Measurements from ENCODE around the gene KATNAL2. TPM values are rescaled to one million over a fixed set of nuclear protein-coding genes. Genes with fewer than 3 reads are reported as not detected.

Gene KATNAL2
- polyA plus RNA-seq, 2 of the 4 experiments (the other 2 are of a cell fraction): 4.0 to 5.4 TPM

DNA sequence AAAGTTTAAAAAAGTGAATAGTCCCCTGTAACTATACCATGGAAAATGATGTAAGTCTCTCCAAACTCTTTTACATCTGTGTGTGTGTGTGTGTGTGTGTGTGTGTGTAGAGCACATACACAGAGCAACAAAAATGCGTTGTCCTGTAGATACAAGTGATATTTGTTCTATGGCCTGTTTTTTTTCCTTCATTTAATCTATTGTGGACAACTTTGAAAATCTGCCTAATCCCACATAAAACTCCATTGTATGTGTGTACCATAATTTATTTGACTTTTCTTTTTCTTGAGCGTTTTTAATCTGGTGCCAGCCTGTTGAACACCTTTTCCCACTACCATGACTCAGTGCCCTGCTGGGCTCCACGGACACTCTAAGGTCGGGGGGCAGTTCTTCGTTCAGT lies 170.3 kb downstream of the KATNAL2 start:
- WGBS (ENCODE audit: missing lambda C conversion rate): 82% methylated on average over 5 of the region's 5 CpGs
- FAIRE-seq: no peak
- POLR2A ChIA-PET: no interaction called here
- no peak overlapping the region for H3K4me3 ChIP-seq
- H3K4me1 ChIP-seq: no peaks in the 10 kb centered on the region
- no peak overlapping the region for H3K4me2 ChIP-seq
- CTCF ChIA-PET: no interaction called here
- no peaks in the 10 kb centered on the region for H3K9me3 ChIP-seq
- ATAC-seq: no peak
- DNase-seq (ENCODE audit: low read depth in 1 of 2, low spot score in 1 of 2): no peak
- H3K27ac ChIP-seq: no peak overlapping the region
- TF ChIP-seq NR3C1 (IDR thresholded peaks at IDR 0.05): no peak
- TF ChIP-seq EHF (CRISPR knock-in tag; IDR thresholded peaks at IDR 0.05): no peak

DNA sequence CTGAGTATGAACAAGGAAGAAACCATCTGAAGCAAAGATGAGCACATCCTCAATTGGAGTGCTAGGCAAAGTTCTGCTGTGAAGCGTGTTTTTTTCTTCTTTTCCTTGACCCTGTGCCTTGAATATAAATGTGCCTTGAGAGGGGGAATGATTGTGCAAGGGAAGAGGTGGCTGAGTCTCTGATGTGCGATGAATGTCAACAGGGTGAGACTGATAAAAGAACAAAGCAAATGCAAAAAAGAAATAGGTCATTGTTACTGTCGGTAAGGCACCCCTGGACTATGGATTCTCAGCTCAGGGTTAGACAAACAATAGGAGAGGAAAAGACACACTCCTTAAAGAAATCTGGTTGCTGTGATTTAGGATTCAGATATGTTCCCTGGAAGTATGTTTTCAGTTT lies 178.4 kb downstream of the KATNAL2 start:
- TF ChIP-seq HEYL (CRISPR knock-in tag; IDR thresholded peaks at IDR 0.05): no peak
- TF ChIP-seq BHLHE40 (IDR thresholded peaks at IDR 0.05; ENCODE audit: low read depth, low read length): no peak
- TF ChIP-seq HDAC2 (IDR thresholded peaks at IDR 0.05): no peak
- no peak for TF ChIP-seq RNF2 (IDR thresholded peaks at IDR 0.05; ENCODE audit: borderline replicate concordance, low read depth)
- DNase-seq (ENCODE audit: low read depth in 1 of 2, low spot score in 1 of 2) (no peak), ATAC-seq (no peak), FAIRE-seq (no peak)
- Histone ChIP-seq H3K4me2 (no peak overlapping the region), H3K4me1 (no peaks in the 10 kb centered on the region), H3K9me3 (no peaks in the 10 kb centered on the region), H3K4me3 (no peak overlapping the region), H3K27ac (no peak overlapping the region)
- POLR2A ChIA-PET: no interaction called here
- WGBS (ENCODE audit: missing lambda C conversion rate): 85% methylated on average over 3 of the region's 3 CpGs
- CTCF ChIA-PET: interaction anchor here (1.2 kb wide), 1 partner anchor 12 kb away, joined by 3 read pairs; no protein-coding TSS in a partner anchor

GRCh38 chr18:47100212-47100831 lies 182.9 kb downstream of the KATNAL2 start:
- ChIA-PET POLR2A (no interaction called here), CTCF (interaction anchor here (0.7 to 4.4 kb wide), 7 partner anchors 11 to 104 kb away, joined by 3 to 36 read pairs (median 5); no protein-coding TSS in a partner anchor)
- DNase-seq (ENCODE audit: low read depth in 1 of 2, low spot score in 1 of 2) (peak; percentile 22 to 31), FAIRE-seq (no peak), ATAC-seq (peak; percentile 77 to 86; a peak in 5 of 6 replicates)
- no peak overlapping the region for H3K4me3 ChIP-seq
- no peak overlapping the region for H3K4me2 ChIP-seq
- H3K27ac ChIP-seq: no peak overlapping the region
- 41% methylated on average over 9 of the region's 12 CpGs for WGBS (ENCODE audit: missing lambda C conversion rate)
- H3K9me3 ChIP-seq: no peaks in the 10 kb centered on the region
- H3K4me1 ChIP-seq: no peaks in the 10 kb centered on the region
- TF ChIP-seq HMGXB4 (CRISPR knock-in tag; IDR thresholded peaks at IDR 0.05; ENCODE audit: borderline replicate concordance) (no peak), ZFP36 (IDR thresholded peaks at IDR 0.05; ENCODE audit: borderline replicate concordance, partially characterized antibody) (no peak), ZNF302 (CRISPR knock-in tag; IDR thresholded peaks at IDR 0.05) (no peak), POLR2A (IDR thresholded peaks at IDR 0.05; ENCODE audit: low read length) (no peak), JUN (IDR thresholded peaks at IDR 0.05) (no peak), EP300 (IDR thresholded peaks at IDR 0.05) (no peak), HOXB5 (CRISPR knock-in tag; IDR thresholded peaks at IDR 0.05) (no peak), HES2 (IDR thresholded peaks at IDR 0.05) (no peak), CHD2 (IDR thresholded peaks at IDR 0.05; ENCODE audit: low read length, partially characterized antibody) (no peak), FOSL2 (IDR thresholded peaks at IDR 0.05) (no peak), FOSL2 (CRISPR knock-in tag; IDR thresholded peaks at IDR 0.05) (no peak), GATA3 (IDR thresholded peaks at IDR 0.05; ENCODE audit: borderline replicate concordance) (no peak), RAD21 (conservative IDR thresholded peaks at IDR 0.05 in 1 of 2, IDR thresholded peaks at IDR 0.05 in 1 of 2) (peak; percentile 63 to 64), KDM5A (IDR thresholded peaks at IDR 0.05) (no peak), BCL3 (IDR thresholded peaks at IDR 0.05) (no peak), ESRRA (IDR thresholded peaks at IDR 0.05; ENCODE audit: borderline replicate concordance, low read length) (no peak), MYC (IDR thresholded peaks at IDR 0.05; ENCODE audit: borderline replicate concordance, low read length) (no peak), FOSB (CRISPR knock-in tag; IDR thresholded peaks at IDR 0.05) (no peak), CEBPB (IDR thresholded peaks at IDR 0.05) (no peak), RFX5 (IDR thresholded peaks at IDR 0.05) (no peak), RARB (CRISPR knock-in tag; IDR thresholded peaks at IDR 0.05) (no peak), SMC3 (IDR thresholded peaks at IDR 0.05) (peak; percentile 42; the same call in 2 of the 3 replicates), FOXS1 (CRISPR knock-in tag; IDR thresholded peaks at IDR 0.05) (no peak), MAFK (IDR thresholded peaks at IDR 0.05; ENCODE audit: partially characterized antibody) (no peak)
- TF ChIP-seq, protein P1, sequence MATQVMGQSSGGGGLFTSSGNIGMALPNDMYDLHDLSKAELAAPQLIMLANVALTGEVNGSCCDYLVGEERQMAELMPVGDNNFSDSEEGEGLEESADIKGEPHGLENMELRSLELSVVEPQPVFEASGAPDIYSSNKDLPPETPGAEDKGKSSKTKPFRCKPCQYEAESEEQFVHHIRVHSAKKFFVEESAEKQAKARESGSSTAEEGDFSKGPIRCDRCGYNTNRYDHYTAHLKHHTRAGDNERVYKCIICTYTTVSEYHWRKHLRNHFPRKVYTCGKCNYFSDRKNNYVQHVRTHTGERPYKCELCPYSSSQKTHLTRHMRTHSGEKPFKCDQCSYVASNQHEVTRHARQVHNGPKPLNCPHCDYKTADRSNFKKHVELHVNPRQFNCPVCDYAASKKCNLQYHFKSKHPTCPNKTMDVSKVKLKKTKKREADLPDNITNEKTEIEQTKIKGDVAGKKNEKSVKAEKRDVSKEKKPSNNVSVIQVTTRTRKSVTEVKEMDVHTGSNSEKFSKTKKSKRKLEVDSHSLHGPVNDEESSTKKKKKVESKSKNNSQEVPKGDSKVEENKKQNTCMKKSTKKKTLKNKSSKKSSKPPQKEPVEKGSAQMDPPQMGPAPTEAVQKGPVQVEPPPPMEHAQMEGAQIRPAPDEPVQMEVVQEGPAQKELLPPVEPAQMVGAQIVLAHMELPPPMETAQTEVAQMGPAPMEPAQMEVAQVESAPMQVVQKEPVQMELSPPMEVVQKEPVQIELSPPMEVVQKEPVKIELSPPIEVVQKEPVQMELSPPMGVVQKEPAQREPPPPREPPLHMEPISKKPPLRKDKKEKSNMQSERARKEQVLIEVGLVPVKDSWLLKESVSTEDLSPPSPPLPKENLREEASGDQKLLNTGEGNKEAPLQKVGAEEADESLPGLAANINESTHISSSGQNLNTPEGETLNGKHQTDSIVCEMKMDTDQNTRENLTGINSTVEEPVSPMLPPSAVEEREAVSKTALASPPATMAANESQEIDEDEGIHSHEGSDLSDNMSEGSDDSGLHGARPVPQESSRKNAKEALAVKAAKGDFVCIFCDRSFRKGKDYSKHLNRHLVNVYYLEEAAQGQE (IDR thresholded peaks at IDR 0.05): no peak

All from A549 (cell line).